HG03045 (cell line): ENCODE data around the gene ATF7IP.
"Not testable (repeated sequence)": the region's sequence is repeated elsewhere in the genome, so short reads cannot be mapped to it uniquely, and the experiment has no call there.

Experiments used
- ATAC-seq: cut with Tn5 transposase; IDR thresholded peaks from one replicate; pipeline ENCODE4 v1.9.1; 2021; ENCODE audit warnings: mild to moderate bottlenecking, moderate library complexity; ENCODE audit not compliant: unreplicated experiment

Gene ATF7IP

DNA sequence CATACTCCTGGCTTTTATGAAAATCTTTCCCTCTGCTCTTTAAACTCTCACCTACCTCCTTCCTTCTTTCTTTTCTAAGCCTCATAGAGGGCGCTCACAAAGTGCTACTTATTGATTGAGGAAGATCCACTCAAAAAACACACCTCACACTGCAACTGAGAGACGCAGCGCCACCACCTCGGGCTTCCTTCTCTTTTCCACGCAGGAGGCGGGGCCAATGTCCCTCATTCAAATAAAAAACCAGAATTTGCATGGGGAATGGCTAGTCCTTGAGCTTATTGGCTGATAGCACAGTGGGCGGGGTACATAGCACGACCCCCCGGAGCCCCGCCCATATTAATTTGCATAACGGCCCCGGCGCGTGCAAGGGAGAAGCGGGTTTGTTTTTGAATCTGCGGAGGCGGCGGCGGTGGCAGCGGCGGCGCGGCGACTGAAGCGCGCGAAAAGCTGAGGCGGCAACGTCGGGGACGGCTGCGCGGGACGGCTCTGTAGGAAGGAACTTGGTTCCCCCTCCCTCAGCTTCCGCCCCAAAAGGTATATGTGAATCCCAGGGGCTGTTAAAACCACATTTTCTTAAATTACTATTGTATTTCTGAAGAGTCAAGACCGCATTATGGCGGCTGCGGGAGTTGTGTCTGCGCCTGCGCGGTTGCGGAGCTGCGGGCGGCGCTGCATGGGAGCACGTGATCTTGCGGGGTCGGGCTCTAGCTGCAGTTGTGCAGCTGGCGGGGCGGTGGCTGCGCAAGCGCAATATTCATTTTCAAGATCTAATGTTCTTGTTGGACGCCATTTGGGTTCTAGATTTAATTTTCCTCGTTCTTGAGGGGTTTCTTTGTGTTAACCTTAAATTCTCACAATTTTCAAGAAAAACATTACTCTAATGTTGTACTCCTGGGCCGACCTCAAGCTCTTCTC lies at the start of gene ATF7IP:
ATF7IP (plus strand) TSS at position 389 of the 915 bp plus-strand sequence. CDS start 58,234 bp downstream, outside the sequence.
- peak; percentile 78 for ATAC-seq

- no peak for ATAC-seq
Measured at GRCh38 chr12:14317362-14318146, 47.9 kb upstream of the ATF7IP start.

GRCh38 chr12:14319704-14320427 lies 45.6 kb upstream of the ATF7IP start:
- not testable (repeated sequence) for ATAC-seq

DNA sequence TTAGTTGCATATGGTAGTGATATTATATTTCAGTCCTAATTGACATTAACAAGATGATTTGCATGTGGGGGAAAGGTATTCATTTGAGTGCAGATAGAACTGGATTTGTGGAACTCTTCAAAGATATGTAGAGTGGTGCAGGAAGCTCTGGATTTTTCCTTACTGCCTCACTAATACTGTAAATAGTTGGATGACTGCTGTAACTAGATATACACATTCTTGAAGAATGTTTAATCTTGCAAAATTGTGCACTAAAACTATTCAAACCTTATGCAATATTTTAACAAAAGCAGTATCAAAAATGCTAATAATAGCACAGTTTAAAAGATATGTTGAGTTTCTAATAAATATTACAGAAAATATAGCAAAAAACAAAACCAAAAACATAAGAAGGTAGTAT lies 43.1 kb upstream of the ATF7IP start:
- ATAC-seq: no peak

GRCh38 chr12:14325716-14326343 lies 39.7 kb upstream of the ATF7IP start:
- ATAC-seq: no peak

GRCh38 chr12:14326699-14327098 lies 38.8 kb upstream of the ATF7IP start:
- ATAC-seq: no peak

GRCh38 chr12:14327711-14328110 lies 37.8 kb upstream of the ATF7IP start:
- ATAC-seq: no peak

DNA sequence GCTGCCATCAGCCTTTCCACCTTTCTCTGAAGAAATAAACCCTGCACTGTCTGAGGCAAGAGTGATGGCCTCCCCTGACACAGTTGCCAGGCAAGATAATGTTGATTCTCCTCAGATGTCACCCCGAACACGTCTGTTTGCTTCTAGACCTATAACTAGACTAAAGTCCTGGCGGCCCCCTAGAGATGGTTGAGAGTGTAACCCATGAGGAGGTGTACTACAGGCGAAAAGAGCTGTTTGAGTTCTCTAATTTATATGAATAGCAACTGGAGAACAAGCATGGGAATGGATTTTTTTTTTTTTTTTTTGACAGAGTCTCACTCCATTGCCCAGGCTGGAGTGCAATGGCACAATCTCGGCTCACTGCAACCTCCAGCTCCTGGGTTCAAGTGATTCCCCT lies 33.0 kb upstream of the ATF7IP start:
- ATAC-seq: no peak

DNA sequence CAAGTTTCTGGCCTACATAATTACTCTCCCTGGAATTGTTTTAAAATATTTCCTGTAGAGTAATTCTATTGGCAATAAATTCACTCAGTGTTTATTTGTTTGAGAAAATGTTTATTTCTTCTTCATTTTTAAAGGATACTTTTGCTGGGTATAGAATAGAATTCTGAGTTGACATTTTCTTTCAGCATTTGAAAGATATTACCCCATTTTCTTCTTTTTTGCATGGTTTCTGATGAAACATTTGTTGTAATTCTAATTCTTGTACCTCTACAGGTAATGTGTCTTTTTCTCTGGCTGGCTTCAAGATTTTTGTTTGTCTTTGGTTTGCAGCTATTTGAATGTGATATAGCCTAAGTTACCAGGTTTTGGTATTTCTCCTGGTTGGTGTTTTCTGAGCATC lies 25.1 kb upstream of the ATF7IP start:
- ATAC-seq: no peak

DNA sequence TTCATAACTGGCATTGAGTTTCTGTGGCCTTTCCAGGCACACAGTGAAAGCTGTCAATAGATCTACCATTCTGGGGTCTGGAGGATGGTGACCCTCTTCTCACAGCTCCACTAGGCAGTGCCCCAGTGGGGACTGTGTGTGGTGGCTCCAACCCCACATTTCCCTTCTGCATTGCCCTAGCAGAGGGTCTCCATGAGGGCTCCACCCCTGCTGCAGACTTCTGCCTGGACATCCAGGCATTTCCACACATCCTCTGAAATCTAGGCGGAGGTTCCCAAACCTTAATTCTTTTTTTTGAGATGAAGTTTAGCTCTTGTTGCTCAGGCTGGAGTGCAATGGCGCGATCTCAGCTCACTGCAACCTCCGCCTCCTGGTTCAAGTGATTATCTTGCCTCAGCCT lies 14.0 kb upstream of the ATF7IP start:
- not testable (repeated sequence) for ATAC-seq

- not testable (repeated sequence) for ATAC-seq
Measured at GRCh38 chr12:14352066-14352465, 13.4 kb upstream of the ATF7IP start.

DNA sequence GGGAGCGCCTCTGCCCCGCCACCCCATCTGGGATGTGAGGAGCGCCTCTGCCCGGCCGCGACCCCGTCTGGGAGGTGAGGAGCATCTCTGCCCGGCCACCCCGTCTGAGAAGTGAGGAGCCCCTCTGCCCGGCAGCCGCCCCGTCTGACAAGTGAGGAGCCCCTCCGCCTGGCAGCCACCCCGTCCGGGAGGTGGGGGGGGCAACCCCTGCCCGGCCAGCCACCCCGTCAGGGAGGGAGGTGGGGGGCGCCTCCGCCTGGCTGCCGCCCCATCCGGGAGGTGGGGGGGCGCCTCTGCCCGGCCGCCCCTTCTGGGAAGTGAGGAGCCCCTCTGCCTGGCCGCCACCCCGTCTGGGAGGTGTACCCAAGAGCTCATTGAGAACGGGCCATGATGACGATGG lies 10.8 kb upstream of the ATF7IP start:
- ATAC-seq: not testable (repeated sequence)

- ATAC-seq: no peak
Measured at GRCh38 chr12:14356147-14356546, 9.3 kb upstream of the ATF7IP start.

GRCh38 chr12:14357486-14357885 lies 8.0 kb upstream of the ATF7IP start:
- no peak for ATAC-seq

GRCh38 chr12:14362352-14362751 lies 3.1 kb upstream of the ATF7IP start:
- ATAC-seq: no peak

GRCh38 chr12:14364583-14365271 lies 755 bp upstream of the ATF7IP start:
- no peak for ATAC-seq

- no peak for ATAC-seq
Measured at GRCh38 chr12:14366209-14367039, 942 bp downstream of the ATF7IP start.

- peak; percentile 41 for ATAC-seq
Measured at GRCh38 chr12:14367040-14367661, 1.7 kb downstream of the ATF7IP start.

GRCh38 chr12:14369311-14369710 lies 3.8 kb downstream of the ATF7IP start:
- ATAC-seq: no peak
